A549 (cell line): Measurements from ENCODE around the gene TBCK. TPM values are rescaled to one million over a fixed set of nuclear protein-coding genes. Genes with fewer than 3 reads are reported as not detected.
A peak's percentile ranks its signal among the peaks of the same experiment; 100 is the strongest.

Source experiments
- ATAC-seq, 2 experiments: fragments of 200-7000 bp in 1 of 2; fragments of >200 bp in 1 of 2; cut with Nextera tagmentation in 1 of 2; cut with Tn5 transposase in 1 of 2; 3 replicates each; pipeline versions ENCODE4 v1.8.0 to v1.9.1; 2018 to 2020; ENCODE audit warnings: mild to moderate bottlenecking in 1 of 2, moderate library complexity in 1 of 2
- CTCF ChIA-PET: fragments of 300-600 bp; sonication (Branson Sonifier 250); formaldehyde crosslinking; extraction: SDS; loops from one replicate; lab custom pipeline; 2021; ENCODE audit warnings: antibody characterized with exemption, inconsistent platforms; lab: Yijun Ruan, JAX
- POLR2A ChIA-PET: fragments of 350-600 bp; formaldehyde crosslinking; extraction: SDS; loops from one replicate; lab custom pipeline; 2021; ENCODE audit warnings: antibody characterized with exemption, inconsistent platforms; lab: Yijun Ruan, JAX
- DNase-seq, 2 experiments: peaks; one replicate each; pipeline versions ENCODE4 v3.0.0 to v3.0.0-alpha.2; 2011 to 2016; ENCODE audit warnings: low read depth in 1 of 2, low spot score in 1 of 2
- FAIRE-seq: peaks from 2 replicates; lab custom pipeline; 2011; peaks lifted over from hg19 to GRCh38; lab: Jason Lieb, UNC
- H3K27ac ChIP-seq, 2 experiments: fragments of >200 bp; sonication (Bioruptor Twin); formaldehyde crosslinking; 3 replicates each; pipeline ENCODE4 v1.5.1; 2016 to 2017
- H3K4me1 ChIP-seq: fragments of >200 bp; sonication (Bioruptor Twin); formaldehyde crosslinking; 3 replicates; pipeline ENCODE4 v1.6.1; 2016
- H3K4me2 ChIP-seq: fragments of >200 bp; sonication (Bioruptor Twin); formaldehyde crosslinking; 3 replicates; pipeline ENCODE4 v1.6.1; 2016
- H3K4me3 ChIP-seq: fragments of >200 bp; sonication (Bioruptor Twin); formaldehyde crosslinking; 3 replicates; pipeline ENCODE4 v1.5.1; 2016
- H3K9me3 ChIP-seq: fragments of >200 bp; sonication (Bioruptor Twin); formaldehyde crosslinking; 3 replicates; pipeline ENCODE4 v1.6.1; 2016
- CHD2 ChIP-seq: fragments of 150-350 bp; IDR thresholded peaks from 2 replicates; pipeline ENCODE4 v1.6.1; 2014; ENCODE audit warnings: low read length; ENCODE audit not compliant: partially characterized antibody
- CHD4 ChIP-seq: fragments of 200-600 bp; sonication (generic); IDR thresholded peaks from 2 replicates; pipeline ENCODE4 v1.6.1; 2016; ENCODE audit warnings: antibody characterized with exemption, mild to moderate bottlenecking, borderline replicate concordance
- EP300 ChIP-seq, 2 experiments: fragments of >200 bp; sonication (Bioruptor Twin); formaldehyde crosslinking; IDR thresholded peaks; 2 replicates in 1 of 2; 3 replicates in 1 of 2; pipeline ENCODE4 v1.6.1; 2016 to 2017
- FOSB ChIP-seq: fragments of 250-450 bp; sonication (Bioruptor Pico); IDR thresholded peaks from 2 replicates; pipeline ENCODE4 v1.5.0; 2020; ENCODE audit warnings: mild to moderate bottlenecking, moderate library complexity
- GATA3 ChIP-seq: IDR thresholded peaks from 2 replicates; pipeline ENCODE4 v1.6.1; 2012; ENCODE audit warnings: borderline replicate concordance
- HEYL ChIP-seq: fragments of 250-450 bp; sonication (Bioruptor Pico); IDR thresholded peaks from 2 replicates; pipeline ENCODE4 v1.8.0; 2021; ENCODE audit warnings: mild to moderate bottlenecking, moderate library complexity
- HOXA7 ChIP-seq: fragments of 250-450 bp; sonication (Bioruptor Pico); IDR thresholded peaks from 2 replicates; pipeline ENCODE4 v1.5.0; 2020; ENCODE audit warnings: mild to moderate bottlenecking, moderate library complexity
- HOXB5 ChIP-seq: fragments of 250-450 bp; sonication (Bioruptor Pico); IDR thresholded peaks from 2 replicates; pipeline ENCODE4 v1.5.0; 2020; ENCODE audit warnings: mild to moderate bottlenecking, moderate library complexity
- KDM1A ChIP-seq: fragments of 200-600 bp; sonication (generic); IDR thresholded peaks from 2 replicates; pipeline ENCODE4 v1.6.1; 2016; ENCODE audit warnings: low read depth, mild to moderate bottlenecking
- KDM5A ChIP-seq: fragments of 200-600 bp; sonication (generic); IDR thresholded peaks from 2 replicates; pipeline ENCODE4 v1.6.1; 2016; ENCODE audit warnings: antibody characterized with exemption, mild to moderate bottlenecking
- MAFK ChIP-seq: fragments of 450-650 bp; IDR thresholded peaks from 2 replicates; pipeline ENCODE4 v1.6.1; 2014; ENCODE audit not compliant: partially characterized antibody
- MAZ ChIP-seq: fragments of 150-350 bp; IDR thresholded peaks from 2 replicates; pipeline ENCODE4 v1.6.1; 2014; ENCODE audit warnings: antibody characterized with exemption, low read depth, low read length, borderline replicate concordance
- NR3C1 ChIP-seq: fragments of >200 bp; sonication (Bioruptor Twin); formaldehyde crosslinking; IDR thresholded peaks from 3 replicates; pipeline ENCODE4 v1.6.1; 2017
- POLR2A ChIP-seq: IDR thresholded peaks from 2 replicates; pipeline ENCODE4 v1.6.1; 2012; ENCODE audit warnings: mild to moderate bottlenecking, low read length
- RAD21 ChIP-seq, 2 experiments: fragments of >200 bp in 1 of 2; sonication (Bioruptor Twin) in 1 of 2; formaldehyde crosslinking in 1 of 2; IDR thresholded peaks in 1 of 2; conservative IDR thresholded peaks in 1 of 2; 2 replicates in 1 of 2; 3 replicates in 1 of 2; pipeline ENCODE4 v1.6.1; 2012 to 2018; ENCODE audit warnings: inconsistent platforms in 1 of 2
- RARB ChIP-seq: fragments of 250-450 bp; sonication (Bioruptor Pico); IDR thresholded peaks from 2 replicates; pipeline ENCODE4 v1.8.0; 2021; ENCODE audit warnings: mild to moderate bottlenecking, moderate library complexity
- RFX5 ChIP-seq: fragments of 450-650 bp; IDR thresholded peaks from 2 replicates; pipeline ENCODE4 v1.7.1; 2014; ENCODE audit warnings: antibody characterized with exemption, mild to moderate bottlenecking, moderate library complexity
- SMC3 ChIP-seq: fragments of >200 bp; sonication (Bioruptor Twin); formaldehyde crosslinking; IDR thresholded peaks from 3 replicates; pipeline ENCODE4 v1.6.1; 2018; ENCODE audit warnings: inconsistent platforms
- TFCP2L1 ChIP-seq: fragments of 250-450 bp; sonication (Bioruptor Pico); IDR thresholded peaks from 2 replicates; pipeline ENCODE4 v1.5.0; 2021; ENCODE audit warnings: mild to moderate bottlenecking
- ZSCAN20 ChIP-seq: fragments of 250-450 bp; sonication (Bioruptor Pico); IDR thresholded peaks from 2 replicates; pipeline ENCODE4 v1.8.0; 2022; ENCODE audit warnings: mild to moderate bottlenecking, moderate library complexity
- WGBS: methylation state at CpG from one replicate; pipeline ENCODE4 v1.1.6; 2017; ENCODE audit errors: missing lambda C conversion rate; 5-methylcytosine and 5-hydroxymethylcytosine counted together
- polyA plus RNA-seq, 4 experiments: library from polyadenylated mRNA; depleted of rRNA in 3 of 4; stranded (reverse); fragments of >200 nt; fragmentation: RNase III in 1 of 4; extraction: RNeasy Plus Mini Kit Qiagen cat#74134 plus additional on column Dnase treatment in 1 of 4; gene quantifications; 2 replicates in 3 of 4; 3 replicates in 1 of 4; pipeline ENCODE4 v1.2.3, GENCODE V29; 2011 to 2017
- TF ChIP-seq, protein P1 (sequence below): IDR thresholded peaks from 2 replicates; pipeline ENCODE4 v1.6.1; 2012; ENCODE audit warnings: low read depth, borderline replicate concordance
- TF ChIP-seq, protein P2 (sequence below): fragments of 250-450 bp; sonication (Bioruptor Pico); IDR thresholded peaks from 2 replicates; pipeline ENCODE4 v1.5.0; 2021; ENCODE audit warnings: mild to moderate bottlenecking, moderate library complexity, borderline replicate concordance
- TF ChIP-seq, protein P3 (sequence below): fragments of 150-350 bp; IDR thresholded peaks from 2 replicates; pipeline ENCODE4 v1.6.1; 2014; ENCODE audit warnings: low read depth, mild to moderate bottlenecking, low read length

The TBCK gene
- polyA plus RNA-seq, 2 of the 4 experiments (the other 2 are of a cell fraction), result 3.9 to 18.4 TPM

DNA sequence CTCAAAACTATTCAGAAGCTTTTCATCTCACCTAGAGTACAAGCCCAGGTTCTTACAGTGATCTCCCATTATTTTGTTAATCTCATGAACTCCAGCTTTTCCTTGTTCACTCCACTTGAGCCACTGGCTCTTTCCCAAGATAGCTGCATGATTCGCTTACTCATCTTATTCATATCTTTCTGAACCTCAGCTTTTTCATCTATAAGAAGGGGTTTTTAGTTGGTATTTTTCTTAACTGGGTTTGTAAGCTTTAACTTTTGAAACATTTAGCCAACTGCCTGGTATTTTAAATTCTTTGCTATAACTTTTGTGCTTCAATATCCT lies 28.6 kb upstream of the TBCK start:
- DNase-seq, result no peak
- WGBS, result 34% methylated on average over 1 of the region's 1 CpG

DNA sequence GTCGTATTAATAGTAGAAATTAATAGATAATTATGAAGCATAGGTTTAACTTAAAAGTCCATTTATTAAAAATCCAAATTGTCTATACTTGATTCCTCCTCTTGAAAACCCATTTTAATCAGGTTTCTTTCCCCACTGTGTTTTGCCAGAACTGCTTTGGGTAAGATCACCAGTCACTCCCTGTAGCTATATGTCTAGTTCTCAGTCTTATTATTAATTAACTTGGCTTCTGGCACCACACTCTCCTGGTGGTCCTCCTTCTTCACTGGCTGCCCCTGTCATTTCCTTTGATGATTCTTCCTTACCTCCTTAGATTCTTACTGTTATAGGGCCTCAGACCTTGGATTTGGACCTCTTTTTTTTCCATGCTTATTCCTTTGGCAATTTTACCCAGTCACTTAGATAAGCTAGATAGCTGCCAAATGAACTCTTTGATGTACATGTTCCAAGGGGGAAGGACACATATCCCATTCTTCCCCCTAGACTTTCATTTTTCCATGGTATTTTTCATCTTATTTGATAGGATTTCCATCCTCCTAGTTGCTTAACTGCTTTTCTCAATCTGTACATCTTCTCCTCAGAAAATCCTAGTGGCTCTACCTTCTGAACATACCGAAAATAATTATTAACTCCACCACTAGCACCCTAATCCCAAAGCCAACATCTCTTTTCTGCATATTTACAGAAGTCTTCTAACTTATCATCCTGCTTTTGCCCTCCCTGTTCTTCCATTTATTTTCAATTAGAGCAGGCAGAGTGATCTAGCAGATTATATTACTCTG lies 28.0 kb upstream of the TBCK start:
- FAIRE-seq, result no peak
- Histone ChIP-seq H3K4me1 (peaks cover 26% of the 10 kb centered on the region), H3K4me3 (no peak overlapping the region), H3K9me3 (no peaks in the 10 kb centered on the region), H3K4me2 (peak overlapping the region; percentile 66), H3K27ac (peak overlapping the region; percentile 37 to 71; a peak in 5 of 6 replicates)
- peak in 1 of 2 experiments; percentile 7 for DNase-seq
- WGBS, result 51% methylated on average over 2 of the region's 2 CpGs
- ChIA-PET CTCF (interaction anchor here (1.5 kb wide), 1 partner anchor 18 kb away, joined by 4 read pairs; no protein-coding TSS in a partner anchor), POLR2A (no interaction called here)
- no peak for TF ChIP-seq POLR2A
- TF ChIP-seq, protein P1, sequence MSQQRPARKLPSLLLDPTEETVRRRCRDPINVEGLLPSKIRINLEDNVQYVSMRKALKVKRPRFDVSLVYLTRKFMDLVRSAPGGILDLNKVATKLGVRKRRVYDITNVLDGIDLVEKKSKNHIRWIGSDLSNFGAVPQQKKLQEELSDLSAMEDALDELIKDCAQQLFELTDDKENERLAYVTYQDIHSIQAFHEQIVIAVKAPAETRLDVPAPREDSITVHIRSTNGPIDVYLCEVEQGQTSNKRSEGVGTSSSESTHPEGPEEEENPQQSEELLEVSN, result no peak
- no peak for TF ChIP-seq RFX5
- no peak for TF ChIP-seq GATA3
- TF ChIP-seq MAZ, result no peak
- no peak for TF ChIP-seq RARB (CRISPR knock-in tag)
- peak; percentile 19 to 28; a peak in 2 of 6 replicates for ATAC-seq

More for the DNA sequence above, 28.6 kb upstream of the TBCK start:
- Histone ChIP-seq H3K4me2 (peak overlapping the region; percentile 66), H3K4me1 (peaks cover 26% of the 10 kb centered on the region), H3K9me3 (no peaks in the 10 kb centered on the region), H3K27ac (peak overlapping the region; percentile 37 to 71; a peak in 5 of 6 replicates), H3K4me3 (no peak overlapping the region)
- peak; percentile 47; a peak in 3 of 6 replicates for ATAC-seq
- TF ChIP-seq MAFK (peak; percentile 35), FOSB (CRISPR knock-in tag) (no peak), HOXB5 (no peak)
- CTCF ChIA-PET, result interaction anchor here (1.5 kb wide), 1 partner anchor 18 kb away, joined by 4 read pairs; no protein-coding TSS in a partner anchor
- FAIRE-seq, result no peak
- POLR2A ChIA-PET, result no interaction called here

DNA sequence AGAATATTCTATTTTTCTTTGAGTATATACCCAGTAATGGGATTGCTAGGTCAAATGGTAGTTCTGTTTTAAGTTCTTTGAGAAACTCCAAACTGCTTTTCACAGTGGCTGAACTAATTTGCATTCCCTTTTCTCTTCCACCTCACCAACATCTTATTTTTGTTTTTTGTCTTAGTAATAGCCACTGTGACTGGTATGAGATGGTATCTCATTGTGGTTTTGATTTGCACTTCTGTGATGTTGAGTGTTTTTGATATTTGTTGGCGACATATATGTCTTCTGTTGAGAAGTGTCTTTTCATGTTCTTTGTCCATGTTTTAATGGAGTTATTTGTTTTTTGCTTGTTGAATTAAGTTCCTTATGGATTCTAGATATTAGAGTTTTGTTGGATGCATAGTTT lies 24.8 kb upstream of the TBCK start:
- ChIA-PET POLR2A (interaction anchor here (0.6 kb wide), 1 partner anchor 991 kb away, joined by 3 read pairs; no protein-coding TSS in a partner anchor), CTCF (no interaction called here)
- ATAC-seq (no peak), DNase-seq (no peak)
- H3K4me2 ChIP-seq, result no peak overlapping the region
- TF ChIP-seq HEYL (CRISPR knock-in tag) (no peak), CHD4 (no peak), SMC3 (no peak), GATA3 (no peak), RAD21 (conservative IDR thresholded peaks at IDR 0.05 in 1 of 2, IDR thresholded peaks at IDR 0.05 in 1 of 2) (no peak), KDM1A (no peak), EP300 (IDR thresholded peaks at IDR 0.05) (no peak), ZSCAN20 (CRISPR knock-in tag) (no peak), CHD2 (no peak), TFCP2L1 (CRISPR knock-in tag) (no peak), NR3C1 (no peak), HOXA7 (CRISPR knock-in tag) (no peak), KDM5A (no peak)
- TF ChIP-seq, protein P2, sequence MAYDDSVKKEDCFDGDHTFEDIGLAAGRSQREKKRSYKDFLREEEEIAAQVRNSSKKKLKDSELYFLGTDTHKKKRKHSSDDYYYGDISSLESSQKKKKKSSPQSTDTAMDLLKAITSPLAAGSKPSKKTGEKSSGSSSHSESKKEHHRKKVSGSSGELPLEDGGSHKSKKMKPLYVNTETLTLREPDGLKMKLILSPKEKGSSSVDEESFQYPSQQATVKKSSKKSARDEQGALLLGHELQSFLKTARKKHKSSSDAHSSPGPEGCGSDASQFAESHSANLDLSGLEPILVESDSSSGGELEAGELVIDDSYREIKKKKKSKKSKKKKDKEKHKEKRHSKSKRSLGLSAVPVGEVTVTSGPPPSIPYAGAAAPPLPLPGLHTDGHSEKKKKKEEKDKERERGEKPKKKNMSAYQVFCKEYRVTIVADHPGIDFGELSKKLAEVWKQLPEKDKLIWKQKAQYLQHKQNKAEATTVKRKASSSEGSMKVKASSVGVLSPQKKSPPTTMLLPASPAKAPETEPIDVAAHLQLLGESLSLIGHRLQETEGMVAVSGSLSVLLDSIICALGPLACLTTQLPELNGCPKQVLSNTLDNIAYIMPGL (CRISPR knock-in tag), result no peak
- TF ChIP-seq, protein P1, result no peak
- TF ChIP-seq, protein P3, sequence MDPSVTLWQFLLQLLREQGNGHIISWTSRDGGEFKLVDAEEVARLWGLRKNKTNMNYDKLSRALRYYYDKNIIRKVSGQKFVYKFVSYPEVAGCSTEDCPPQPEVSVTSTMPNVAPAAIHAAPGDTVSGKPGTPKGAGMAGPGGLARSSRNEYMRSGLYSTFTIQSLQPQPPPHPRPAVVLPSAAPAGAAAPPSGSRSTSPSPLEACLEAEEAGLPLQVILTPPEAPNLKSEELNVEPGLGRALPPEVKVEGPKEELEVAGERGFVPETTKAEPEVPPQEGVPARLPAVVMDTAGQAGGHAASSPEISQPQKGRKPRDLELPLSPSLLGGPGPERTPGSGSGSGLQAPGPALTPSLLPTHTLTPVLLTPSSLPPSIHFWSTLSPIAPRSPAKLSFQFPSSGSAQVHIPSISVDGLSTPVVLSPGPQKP, result no peak
- TF ChIP-seq, all 56 proteins: peak for 0
- Histone ChIP-seq H3K4me1 (peaks cover 26% of the 10 kb centered on the region), H3K4me3 (no peak overlapping the region), H3K9me3 (no peaks in the 10 kb centered on the region), H3K27ac (no peak overlapping the region)
- WGBS, result 77% methylated on average over 1 of the region's 1 CpG
- no peak for FAIRE-seq
